GM21717 (cell line): Measurements from ENCODE around the gene CYP11A1.
A peak's percentile ranks its signal among the peaks of the same experiment; 100 is the strongest.
"Not testable (repeated sequence)": the region's sequence is repeated elsewhere in the genome, so short reads cannot be mapped to it uniquely, and the experiment has no call there.

Experiments used
- ATAC-seq: cut with Tn5 transposase; IDR thresholded peaks from one replicate; pipeline ENCODE4 v1.9.1; 2021; ENCODE audit warnings: mild to moderate bottlenecking, moderate library complexity; ENCODE audit not compliant: unreplicated experiment

Gene CYP11A1

DNA sequence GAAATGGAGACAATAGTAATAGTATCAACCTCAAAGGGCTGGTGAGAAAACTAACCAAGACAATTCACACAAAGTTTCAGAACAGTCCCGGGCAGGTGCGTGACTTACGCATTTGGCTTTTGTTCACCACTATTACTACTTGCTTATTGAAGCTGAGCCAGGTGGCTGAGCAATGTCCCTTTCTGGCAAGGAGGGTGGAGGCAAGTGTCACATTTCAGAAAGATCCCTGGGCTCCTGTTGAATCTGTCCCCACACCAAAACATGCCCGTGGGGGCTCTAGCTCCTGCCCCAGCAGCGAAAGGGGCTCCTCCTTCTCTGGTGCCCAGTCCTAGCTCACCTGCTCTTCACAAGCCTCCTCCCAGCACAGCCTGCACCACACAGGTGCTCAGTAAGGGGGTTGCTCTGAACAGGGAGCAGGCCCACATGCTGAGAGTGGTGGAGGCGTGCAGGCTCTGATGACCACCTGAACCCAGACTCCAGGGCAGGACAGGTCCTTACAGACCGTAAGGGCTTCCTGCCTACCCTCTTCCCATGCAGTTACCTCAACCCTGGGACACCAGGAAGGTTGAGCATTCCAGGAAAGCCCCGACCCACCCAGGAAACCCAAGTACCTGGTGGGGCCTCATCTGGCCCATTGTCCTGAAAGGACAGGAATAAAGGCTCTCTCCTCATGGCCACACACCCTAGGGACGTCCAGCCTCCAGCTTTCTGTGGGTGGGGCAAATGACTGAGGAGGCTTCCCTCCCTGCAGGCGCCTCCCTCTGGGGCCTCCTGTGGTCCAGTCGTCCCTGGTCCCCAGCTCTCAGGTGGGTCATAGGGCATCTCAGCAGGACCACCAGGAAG is 33.7 kb upstream of the CYP11A1 start:
- no peak for ATAC-seq

DNA sequence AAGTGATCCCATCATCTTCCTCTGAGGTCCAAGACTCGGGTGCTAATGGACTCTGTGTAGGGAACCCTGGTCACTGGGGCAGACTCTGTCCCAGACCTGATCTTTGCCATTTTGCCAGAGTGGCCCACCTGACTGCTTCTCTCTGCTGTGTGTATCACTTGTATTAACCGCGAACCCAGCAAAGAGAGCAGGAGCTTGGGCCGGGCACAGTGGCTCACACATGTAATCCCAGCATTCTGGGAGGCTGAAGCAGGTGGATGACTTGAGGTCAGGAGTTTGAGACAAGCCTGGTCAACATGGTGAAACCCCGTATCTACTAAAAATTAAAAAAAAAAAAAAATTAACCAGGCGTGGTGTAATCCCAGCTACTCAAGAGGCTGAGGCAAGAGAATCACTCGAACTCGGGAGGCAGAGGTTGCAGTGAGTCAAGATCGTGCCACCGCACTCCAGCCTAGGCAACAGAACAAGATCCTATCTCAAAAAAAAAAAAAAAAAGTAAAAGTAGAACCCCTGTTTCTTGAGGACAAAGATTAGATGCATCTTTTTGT is 32.9 kb upstream of the CYP11A1 start:
- no peak for ATAC-seq

DNA sequence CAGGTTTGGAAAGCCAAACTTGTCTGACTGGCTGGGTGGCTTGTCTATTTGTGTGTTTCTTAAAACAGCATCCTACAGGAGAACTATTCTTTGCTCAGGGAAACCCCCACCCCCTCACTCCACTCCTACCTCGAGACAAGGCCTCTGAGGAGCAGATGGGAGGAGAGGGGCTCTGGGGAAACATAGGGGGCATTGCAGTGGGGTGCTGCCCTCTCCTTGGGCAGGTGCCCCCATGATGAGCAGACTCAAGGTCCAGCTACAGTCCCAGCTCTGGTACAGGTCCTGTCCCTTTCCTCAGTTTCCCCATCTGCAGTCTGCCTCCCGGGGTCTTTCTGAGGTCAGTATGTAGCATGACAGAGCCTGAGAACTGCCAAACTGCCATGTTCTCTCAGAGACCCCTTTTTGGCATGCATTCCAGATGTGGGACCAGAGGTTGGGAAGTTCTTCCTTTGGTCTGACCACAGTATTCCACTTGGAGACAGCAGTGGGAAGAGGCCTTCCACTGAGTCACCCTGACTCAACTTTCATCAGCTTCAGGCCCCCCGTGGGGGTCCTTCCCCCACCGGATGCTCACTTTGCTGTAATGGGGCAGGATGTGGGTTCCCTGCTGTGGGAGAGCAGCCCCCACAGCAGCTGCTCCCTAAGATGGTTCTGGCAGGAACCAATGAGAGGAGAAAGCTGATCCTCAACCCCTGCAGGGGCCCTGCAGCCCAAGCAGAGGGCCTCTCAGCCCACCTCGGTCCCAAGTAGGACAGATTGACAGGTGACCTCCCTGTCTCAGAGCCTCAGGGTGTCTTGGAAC is 32.3 kb upstream of the CYP11A1 start:
- ATAC-seq = no peak

DNA sequence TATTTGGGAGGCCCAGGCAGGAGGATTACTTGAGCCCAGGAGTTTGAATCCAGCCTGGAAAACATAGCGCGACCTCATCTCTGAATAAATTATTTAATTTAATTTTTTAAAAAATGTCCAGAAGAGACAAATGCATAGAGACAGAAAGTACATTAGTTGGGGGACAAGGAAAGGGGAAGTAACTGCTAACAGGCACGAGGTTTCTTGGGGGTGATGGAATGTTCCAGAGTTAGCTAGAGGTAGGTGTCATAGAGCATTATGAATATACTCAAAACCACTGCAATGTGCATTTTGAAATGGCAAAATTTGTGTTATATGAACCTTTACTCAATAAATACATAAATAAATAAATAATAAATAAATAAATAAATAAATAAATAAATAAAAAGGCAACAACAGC is 31.7 kb upstream of the CYP11A1 start:
- ATAC-seq = no peak

DNA sequence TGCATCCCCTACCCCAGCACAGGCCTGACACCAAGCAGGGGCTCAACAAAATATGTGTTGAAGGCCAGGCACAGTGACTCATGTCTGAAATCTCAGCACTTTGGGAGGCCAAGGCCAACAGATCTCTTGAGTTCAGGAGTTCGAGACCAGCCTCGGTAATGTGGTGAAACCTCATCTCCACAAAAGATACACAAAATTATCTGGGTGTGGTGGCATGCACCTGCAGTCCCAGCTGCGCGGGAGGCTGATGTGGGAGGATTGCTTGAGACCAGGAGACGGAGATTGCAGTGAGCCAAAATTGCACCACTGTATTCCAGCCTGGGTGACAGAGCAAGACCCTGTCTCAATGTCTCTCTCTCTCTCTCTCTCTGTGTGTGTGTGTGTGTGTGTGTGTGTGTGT is 30.7 kb upstream of the CYP11A1 start:
- no peak for ATAC-seq

DNA sequence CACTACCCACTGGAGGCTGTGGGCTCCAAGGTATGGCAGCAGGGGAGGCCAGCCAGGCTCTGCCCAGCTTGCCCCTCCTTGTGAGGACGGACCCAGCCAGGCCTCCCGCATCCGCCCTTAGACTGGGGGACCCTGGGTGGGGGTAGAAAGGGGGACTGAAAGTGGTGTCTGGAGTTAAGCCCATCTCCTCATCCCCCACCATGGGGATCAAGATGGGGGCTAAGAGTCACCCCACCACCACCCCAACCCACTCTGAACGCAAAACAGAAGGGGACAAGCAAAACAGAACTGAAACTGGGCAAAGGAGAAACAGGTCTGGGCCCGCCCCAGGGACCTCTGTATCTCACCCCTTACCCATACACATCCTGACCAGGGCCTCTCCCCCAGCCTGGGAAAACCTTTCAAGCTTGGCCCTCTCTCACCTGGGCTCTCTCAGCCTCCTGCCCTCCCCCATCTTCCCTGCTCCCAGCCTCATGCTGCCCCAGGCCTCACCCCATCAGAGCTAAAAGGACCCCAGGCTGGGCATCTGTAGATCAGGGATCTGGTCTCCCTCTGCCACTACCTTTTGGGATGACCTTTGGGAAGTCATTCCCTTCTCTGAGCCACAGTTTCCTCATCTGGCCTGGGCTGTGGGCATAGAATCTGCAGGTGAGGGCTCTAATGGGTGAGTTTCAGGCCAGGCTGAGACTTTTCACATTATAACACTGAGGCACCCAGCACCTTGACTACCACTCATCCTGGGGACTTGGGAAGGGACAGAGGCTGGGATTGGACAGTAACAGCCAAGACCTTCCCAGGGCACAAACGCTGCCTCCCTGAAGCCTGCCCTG is 30.0 kb upstream of the CYP11A1 start:
- ATAC-seq = no peak

DNA sequence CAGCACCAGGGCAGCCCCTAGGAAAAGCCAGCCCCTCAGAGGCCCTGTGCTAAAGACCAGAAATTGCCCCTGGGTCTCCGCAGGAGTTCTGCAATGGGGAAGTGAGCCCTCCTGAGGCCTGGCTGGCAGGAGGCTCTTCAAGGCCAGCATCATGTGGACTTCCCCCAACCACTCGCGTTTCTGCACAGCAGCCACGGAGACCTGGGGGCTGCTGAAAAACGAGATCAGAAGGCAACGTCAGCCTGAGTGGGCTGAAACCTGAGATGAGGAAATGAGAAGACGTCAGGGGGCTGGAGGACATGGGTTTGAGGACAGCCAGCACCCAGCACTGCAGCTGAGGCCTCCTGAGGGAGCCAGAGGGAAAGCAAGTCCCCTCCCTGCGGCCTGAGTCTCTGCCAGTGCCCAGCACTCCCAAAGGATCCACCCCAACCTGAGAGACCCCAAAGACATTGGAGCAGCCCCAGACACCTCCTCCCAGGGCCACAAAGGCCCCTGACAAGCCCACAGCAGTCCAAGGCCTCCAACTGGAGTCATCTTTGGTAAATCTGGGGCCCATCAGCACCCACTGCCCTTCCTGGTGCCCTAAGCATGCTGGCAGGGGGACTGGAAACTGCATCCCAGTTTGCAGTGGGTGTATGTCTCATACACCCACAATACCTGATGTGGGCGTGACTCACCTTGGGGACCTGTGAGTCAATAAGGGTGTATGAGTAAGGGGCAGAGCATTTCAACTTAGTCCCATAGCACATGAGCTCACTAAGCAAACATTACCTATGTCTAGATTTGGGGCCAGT is 29.2 kb upstream of the CYP11A1 start:
- peak; percentile 34 for ATAC-seq

DNA sequence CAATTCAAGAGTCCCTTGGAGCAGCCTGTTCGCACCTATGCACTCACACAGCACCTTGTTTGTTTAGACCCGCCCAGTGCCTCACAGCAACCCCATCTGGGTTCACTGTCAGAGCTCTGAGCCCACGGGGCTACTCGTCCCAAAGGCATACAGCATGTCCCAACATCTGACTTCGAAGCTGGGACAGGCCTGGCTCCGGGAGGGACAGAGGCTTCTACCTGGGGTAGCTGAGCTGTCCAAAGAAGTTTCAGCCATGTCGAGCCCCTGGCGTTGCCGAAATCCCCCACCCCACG is 28.6 kb upstream of the CYP11A1 start:
- no peak for ATAC-seq

DNA sequence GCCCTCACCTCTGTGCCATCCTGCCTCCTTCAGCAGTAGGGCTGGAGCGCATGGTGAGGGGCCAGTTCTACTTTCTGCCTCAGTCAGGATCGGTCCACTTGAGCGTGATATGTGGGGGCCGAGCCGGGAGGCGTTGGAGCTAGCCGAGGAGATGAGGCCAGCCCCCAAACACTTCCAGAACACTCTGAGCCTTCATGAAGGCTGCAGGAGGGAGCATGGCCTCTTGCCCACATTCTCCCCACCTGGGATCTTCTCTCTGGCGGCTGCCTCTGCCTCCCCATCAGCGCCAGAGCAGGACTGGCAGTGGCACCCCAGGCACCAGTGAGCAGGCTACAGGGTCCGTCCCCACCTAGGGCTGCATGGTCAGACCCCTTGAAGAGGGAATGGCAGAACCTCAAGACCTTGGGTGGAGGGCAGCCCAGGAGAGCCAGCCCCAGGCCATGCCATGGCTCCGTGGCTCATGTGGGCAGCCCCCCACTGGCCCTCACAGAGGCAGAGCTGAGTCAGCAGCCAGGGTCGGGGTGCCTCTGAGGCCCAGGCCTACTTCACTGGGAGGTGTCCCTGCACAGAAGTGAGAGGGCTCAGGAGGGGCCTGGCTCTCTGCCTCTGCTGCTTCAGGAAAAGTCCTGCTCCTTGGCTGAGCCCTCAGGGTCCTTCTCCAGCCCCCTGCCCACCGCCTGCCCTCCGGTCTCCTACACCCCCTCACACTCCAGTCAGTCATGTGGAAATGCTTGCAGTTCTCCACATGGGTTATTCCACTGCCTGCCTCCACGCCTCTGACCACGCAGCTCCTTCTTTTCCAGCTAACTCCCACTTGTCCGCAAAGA is 28.1 kb upstream of the CYP11A1 start:
- no peak for ATAC-seq

DNA sequence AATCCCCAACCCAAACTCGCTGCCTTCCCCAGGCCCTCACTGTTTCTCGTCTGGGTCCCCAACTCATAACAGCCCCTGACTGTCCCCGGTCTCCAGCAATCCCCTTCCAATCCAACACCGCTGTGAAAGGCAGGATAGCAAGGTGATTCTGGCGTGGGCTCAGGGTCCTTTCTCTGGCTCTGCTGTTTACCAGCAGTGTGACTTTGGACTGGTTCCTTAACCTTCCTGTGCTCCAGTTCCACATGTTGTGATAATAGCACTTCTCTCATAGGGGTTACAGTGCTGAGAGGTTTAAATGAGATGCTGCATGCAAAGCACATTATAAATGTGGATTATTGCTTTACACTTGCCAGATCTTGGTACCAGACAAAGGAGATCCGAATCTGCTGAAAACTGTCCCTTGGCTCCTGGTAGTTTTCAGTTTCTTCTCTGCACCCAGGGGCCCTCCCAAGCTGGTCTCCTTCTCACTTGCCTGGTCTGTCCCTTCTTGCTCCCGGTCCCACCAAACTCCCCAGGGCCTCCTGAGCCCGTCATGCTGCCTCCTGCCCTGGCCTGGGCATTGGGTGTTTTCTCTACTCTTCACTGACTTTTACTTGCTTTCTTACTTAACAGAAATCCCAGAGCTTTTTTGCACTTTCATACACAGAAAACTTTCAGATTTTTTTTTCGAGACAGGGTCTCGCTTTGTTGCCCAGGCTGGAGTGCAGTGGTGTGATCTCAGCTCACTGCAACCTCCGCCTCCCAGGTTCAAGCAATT is 26.8 kb upstream of the CYP11A1 start:
- ATAC-seq = no peak

DNA sequence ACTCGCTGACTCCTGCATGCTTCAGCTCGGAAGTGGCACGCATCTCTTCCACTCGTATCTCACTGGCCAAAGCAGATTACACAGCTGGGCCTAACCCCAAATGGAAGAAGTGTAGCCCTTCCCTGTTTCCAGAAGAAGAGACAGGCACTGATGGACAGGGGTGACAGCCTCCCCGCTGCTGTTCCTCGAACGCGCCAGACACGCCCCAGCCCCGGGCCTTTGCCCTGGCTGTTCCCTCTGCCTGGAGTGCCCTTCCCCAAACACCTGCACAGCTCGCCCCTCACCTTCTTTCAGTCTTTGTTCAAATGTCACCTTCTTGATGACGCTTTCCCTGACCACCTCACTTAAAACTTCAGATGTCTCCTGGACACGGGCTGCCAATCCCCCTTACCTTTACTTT is 26.0 kb upstream of the CYP11A1 start:
- no peak for ATAC-seq

DNA sequence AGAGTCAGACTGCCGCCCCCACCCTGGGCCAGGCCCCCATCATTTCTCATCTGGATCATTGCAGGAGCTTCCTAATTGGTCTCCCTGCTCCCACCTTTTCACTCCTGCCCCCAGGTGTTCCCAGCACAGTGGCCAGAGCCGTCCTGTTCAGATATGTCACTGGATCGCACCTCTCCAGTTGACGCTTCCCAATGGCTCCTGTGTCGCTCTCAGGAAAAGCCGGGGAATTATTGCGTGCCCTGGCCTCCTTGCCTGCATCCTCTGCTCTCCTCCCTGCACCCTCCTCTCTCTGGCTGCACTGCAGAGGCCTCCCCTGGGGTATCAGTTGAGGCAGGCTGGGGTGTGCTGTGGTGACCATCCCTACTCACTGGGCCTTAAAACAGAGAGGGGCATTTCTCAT is 25.5 kb upstream of the CYP11A1 start:
- no peak for ATAC-seq

DNA sequence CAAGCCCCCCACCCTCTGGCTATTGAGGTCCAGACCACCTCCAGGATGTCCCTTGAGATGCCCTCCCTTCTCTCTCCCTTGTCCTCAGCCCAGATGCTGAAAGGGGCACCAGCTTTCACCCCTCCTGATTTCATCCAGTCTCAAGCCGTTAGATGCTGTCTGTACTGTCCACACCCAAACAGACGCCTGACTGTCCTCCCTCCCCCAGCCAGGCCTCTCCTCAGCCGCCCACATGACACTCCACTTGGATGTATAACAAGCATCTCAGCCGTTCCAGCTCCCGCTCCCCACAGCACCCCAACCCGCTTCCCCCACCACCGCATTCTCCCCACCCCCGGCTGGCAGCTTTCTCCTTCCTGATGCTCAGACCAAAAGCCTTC is 25.0 kb upstream of the CYP11A1 start:
- ATAC-seq = no peak

DNA sequence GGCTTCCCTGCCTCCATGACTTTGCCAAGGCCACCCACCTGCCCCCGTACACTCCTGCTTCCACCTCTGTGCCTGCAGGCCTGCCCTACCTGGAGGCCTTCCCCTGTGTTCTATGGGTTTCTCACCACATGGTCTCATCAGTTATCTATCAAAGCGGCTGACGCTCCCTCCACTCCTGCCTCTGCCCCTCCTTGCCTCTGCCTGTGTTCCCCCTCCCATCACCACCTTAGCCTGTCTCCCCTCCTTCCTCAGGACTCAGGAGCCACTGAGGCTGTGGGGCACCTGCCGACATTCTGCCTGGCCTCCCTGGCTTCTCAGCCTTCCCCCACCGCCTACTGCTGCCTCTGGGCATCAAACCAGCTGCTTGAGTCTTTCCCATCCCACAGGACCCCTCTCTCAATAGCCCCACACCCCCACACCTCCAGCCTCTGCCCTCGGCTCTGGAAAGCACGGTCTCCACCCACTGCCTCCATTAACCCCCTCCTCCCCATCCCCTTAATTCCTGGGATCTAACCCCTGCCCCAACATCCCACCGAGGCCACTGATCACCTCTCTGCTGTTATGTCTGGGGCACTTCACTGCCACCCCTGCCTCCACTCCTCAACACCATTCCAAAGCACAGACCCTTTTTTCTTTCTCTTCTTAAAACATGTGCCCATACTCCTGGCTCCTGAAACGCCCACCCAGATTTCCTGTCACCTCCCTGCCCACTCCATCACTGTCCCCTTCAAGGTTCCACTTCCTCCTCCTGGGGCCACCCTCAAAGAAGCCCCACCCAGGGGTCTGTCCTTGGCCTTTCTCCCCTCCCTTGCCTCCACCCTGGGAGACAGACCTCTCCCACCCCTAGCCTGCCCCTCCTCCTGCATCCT is 24.4 kb upstream of the CYP11A1 start:
- ATAC-seq = no peak

DNA sequence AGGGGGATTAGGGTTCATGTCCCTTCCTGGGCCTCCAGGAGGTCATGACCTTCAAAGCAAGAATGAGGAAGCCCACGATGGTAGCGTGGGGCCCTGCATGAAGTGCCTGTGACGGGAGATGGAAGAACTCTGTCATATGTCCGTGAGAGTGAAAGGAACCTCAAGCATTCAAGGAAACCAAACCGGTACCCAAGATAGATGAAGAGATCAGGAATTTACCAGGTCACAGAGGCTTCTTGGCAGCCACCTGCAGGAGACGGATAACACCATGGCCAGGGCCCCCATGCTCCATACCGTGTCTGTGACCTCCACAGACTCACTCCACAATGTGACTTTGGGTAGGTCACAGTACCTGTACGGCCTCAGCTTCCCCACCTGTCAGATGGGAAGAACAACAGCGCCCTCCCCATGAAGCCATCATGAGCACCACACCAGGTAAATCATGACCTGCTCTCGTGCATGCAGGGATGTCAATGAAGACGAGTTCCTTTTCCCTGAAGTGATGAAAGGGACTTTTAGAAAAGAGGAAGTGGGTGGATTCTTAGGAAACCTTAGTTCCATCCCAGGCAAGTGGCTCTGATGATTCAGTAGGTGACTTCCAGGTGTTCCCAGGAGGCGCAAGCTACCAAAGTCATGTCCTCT is 23.3 kb upstream of the CYP11A1 start:
- no peak for ATAC-seq

DNA sequence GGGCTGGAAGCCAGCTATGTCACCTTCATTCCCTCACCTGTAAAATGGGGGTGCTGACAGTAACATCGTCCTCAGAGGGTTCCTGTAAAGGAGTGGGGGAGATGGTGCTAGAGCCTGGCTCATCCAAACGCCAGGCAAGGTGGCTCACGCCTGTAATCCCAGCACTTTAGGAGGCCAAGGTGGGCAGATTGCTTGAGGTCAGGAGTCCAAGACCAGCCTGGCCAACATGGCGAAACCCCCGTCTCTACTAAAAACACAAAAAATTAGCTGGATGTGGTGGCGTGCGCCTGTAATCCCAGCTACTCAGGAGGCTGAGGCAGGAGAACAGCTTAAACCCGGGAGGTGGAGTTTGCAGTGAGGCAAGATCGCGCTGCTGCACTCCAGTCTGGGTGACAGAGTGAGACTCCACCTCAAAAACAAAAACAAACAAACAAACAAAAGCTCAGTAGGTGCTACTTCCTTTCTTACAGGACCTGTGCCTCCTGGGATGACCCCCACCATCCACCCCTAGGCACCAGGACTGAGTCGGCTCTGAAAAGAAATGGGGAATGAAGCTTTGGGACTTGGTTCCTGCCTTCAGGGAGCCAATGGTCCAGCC is 22.7 kb upstream of the CYP11A1 start:
- not testable (repeated sequence) for ATAC-seq
